IMR-90 (cell line): ENCODE data around the gene PTGES.

Experiments
- CTCF ChIP-seq: conservative IDR thresholded peaks from 2 replicates; pipeline ENCODE4 v1.5.1; 2012; ENCODE audit warnings: mild to moderate bottlenecking, low read depth, low read length, improper control_type of control experiment
- MAZ ChIP-seq: IDR thresholded peaks from 2 replicates; pipeline ENCODE4 v1.6.1; 2012; ENCODE audit warnings: low read depth, mild to moderate bottlenecking, low read length, improper control_type of control experiment, moderate library complexity, borderline replicate concordance
- POLR2A ChIP-seq: IDR thresholded peaks from 2 replicates; pipeline ENCODE4 v1.6.1; 2012; ENCODE audit warnings: mild to moderate bottlenecking, low read depth, low read length
- RAD21 ChIP-seq: IDR thresholded peaks from 2 replicates; pipeline ENCODE4 v1.6.1; 2012; ENCODE audit warnings: low read length, improper control_type of control experiment

DNA sequence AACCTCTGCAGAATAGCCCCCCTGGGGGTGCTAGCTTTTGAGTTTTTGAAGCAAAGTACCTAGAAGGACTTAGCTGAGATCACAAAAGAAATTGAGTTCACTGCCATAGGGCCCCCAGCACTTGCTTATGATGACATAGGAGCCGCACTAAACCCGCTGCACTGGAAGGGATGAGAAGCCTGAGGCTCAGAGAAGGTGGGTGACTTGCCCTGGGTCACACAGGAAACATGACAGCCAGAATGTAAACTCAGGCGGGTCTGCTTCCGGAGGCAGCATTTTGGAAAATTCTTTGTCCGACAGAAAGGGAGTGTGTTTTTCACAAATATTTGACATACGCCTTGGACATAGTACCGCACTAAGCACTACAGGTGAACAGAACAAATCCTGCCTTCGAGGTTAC is 41.7 kb upstream of the PTGES start:
- TF ChIP-seq CTCF (no peak), MAZ (no peak), POLR2A (no peak), RAD21 (no peak)
